Hematopoietic multipotent progenitor cell treated with erythropoietin and hydrocortisone succinate and interleukin-3 and kit ligand, for 6 days (in vitro differentiated cells): ENCODE results near the gene AGFG2.
A peak's percentile ranks its signal among the peaks of the same experiment; 100 is the strongest.
"Not testable (repeated sequence)": the region's sequence is repeated elsewhere in the genome, so short reads cannot be mapped to it uniquely, and the experiment has no call there.

ENCODE experiments used
- DNase-seq: peaks from one replicate; pipeline ENCODE4 v3.0.0-alpha.2; 2015

AGFG2 gene, protein sequence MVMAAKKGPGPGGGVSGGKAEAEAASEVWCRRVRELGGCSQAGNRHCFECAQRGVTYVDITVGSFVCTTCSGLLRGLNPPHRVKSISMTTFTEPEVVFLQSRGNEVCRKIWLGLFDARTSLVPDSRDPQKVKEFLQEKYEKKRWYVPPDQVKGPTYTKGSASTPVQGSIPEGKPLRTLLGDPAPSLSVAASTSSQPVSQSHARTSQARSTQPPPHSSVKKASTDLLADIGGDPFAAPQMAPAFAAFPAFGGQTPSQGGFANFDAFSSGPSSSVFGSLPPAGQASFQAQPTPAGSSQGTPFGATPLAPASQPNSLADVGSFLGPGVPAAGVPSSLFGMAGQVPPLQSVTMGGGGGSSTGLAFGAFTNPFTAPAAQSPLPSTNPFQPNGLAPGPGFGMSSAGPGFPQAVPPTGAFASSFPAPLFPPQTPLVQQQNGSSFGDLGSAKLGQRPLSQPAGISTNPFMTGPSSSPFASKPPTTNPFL

DNA sequence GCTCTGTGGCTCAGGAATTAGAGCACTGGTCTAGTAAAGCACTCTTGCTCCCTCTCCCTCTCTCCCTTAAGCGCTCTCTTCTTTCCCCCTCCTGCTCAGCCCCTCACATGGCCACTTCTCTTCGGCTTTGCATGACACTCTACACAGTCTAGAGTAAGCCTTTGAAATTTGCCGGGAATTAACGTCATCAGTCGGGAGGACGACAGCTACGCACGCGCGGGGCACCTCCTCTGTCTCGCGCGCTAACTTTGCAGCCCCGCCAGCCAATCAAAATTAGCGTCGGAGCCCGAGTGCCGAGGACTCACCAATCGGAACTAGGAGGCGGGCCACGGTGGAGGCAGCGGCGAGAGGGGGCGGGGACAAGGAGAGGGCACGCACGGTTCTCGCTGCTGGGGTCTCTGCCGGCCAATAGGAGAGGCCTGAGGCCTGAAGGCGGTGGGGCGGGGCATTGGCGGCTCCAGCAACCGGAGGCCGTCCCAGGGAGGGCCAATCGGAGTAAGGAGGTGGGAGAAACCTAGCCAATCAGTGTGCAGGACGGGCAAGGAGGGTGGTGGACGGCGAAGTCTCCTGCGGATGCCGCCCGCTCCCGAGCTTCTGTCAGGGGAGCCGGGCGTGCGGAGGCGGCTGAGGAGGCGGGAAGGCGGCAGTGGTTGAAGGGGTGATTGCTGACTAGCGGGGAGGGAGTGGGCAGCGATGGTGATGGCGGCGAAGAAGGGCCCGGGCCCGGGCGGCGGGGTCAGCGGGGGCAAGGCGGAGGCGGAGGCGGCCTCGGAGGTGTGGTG is at the start of gene AGFG2:
TSS of gene AGFG2 (plus strand) at position 550 of the 782 bp plus-strand sequence. CDS start at position 694, 144 bp downstream.
- peak; percentile 100 for DNase-seq

DNA sequence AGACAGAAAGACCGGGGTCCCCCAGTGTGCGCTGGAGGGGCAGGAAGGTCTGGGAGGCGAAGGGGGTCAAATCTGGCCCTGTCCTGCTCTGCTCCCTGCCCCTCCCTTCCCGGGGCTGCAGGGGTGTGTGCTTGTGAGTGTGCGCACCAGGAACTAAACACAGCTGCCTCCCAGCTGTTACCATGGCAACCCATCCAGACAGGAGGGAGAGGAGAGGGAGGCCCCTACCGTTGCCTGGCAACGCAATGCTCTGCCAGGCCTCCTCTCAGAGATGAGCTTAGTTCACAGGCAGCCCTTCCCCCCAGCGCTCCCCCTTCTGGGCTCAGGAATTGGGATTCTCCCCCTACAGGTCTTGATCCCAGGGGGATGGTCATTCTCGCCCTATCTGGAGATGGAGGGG is 49.2 kb upstream of the AGFG2 start:
- DNase-seq = peak; percentile 91

- DNase-seq = no peak
Observed at GRCh38 chr7:100490483-100491191, 48.4 kb upstream of the AGFG2 start.

DNA sequence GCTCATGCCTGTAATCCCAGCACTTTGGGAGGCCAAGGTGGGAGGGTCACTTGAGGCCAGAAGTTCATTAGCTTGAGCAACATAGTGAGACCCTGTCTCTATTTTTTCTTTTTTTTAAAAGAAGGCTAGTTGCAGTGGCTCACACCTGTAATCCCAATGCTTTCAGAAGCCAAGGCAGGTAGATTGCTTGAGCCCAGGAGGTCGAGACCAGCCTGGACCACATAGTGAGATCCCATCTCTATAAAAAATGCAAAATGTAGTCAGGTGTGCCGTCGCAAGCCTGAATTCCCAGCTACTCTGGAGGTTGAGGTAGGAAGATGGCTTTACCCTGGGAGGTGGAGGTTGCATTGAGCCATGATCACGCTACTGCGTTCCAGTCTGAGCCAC is 47.8 kb upstream of the AGFG2 start:
- DNase-seq = no peak

DNA sequence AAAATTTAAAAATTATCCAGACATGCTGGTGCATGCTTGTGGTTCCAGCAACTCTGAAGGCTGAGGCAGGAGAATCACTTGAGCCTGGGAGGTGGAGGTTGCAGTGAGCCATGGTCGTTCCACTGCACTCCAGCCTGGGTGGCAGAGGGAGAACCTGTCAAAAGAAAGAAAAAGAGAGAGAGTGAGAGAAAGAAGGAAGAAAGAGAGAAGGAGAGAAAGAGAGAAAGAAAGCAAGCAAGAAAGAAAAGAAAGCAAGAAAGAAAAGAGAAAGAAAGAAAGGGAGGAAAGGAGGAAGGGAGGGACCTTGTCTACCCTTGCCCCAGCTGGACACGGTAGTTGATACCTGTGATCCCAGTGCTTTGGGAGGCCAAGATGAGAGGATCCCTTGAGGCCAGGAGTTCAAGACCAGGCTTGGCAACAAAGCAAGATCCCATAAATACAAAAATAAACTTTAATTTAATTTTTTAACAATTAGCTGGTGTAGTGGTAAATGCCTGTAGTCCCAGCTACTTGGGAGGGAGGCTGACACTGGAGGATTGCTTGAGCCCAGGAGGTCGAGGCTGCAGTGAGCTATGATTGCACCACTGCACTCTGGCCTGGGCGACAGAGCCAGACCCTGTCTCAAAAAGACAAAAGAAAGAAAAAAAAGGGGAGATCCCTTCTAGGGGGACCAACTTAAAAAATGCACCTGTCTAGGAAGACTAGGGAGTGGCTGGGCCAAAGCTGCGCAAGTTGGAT is 46.1 kb upstream of the AGFG2 start:
- no peak for DNase-seq

DNA sequence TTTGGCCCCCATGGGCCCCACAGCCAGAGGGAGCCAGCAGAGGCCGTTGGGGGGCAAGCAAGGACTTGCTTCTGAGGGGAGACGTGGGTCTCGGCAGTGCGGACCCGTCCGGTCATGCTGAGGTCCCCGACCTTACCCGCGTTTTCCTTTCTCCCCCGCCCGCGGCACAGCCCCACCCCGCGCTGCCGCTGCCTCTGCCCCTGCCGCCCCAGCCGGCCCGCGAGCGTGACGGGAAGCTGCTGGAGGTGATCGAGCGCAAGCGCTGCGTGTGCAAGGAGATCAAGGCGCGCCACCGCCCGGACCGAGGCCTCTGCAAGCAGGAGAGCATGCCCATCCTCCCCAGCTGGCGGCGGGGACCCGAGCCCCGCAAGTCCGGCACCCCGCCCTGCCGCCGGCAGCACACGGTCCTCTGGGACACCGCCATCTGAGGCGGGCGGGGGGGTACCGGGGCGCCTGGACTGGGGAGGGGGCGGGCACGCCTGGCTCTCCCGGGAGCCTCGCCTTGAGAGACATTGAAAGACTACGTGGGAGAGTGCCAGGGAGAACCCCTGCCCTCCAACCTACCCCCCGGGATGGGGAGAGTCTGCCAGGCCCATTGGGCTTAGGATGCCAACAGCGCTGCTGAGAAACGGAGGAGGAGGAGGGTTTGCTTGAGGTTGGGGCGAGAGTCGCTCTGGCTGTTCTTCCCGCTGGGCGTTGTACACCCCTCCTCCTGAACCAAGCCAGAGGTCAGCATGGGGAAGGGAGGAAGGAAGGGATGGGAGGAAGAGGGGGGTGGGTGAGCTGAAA is 45.3 kb upstream of the AGFG2 start:
- peak; percentile 75 for DNase-seq

GRCh38 chr7:100496509-100496908 is 42.5 kb upstream of the AGFG2 start:
- no peak for DNase-seq

DNA sequence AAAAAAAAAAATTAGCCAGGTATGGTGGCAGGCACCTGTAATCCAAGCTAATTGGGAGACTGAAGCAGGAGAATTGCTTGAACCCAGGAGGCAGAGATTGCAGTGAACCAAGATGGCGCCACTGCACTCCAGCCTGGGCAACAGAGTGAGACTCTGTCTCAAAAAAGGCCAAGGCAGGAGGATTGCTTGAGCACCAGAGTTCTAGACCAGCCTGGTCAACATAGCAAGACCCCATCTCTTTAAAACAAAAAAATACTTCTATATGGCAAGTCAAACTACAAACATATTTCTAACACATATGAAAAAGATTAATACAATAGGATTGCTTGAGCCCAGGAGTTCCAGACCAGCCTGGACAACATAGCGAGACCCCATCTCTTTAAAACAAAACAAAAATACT is 38.3 kb upstream of the AGFG2 start:
- not testable (repeated sequence) for DNase-seq

DNA sequence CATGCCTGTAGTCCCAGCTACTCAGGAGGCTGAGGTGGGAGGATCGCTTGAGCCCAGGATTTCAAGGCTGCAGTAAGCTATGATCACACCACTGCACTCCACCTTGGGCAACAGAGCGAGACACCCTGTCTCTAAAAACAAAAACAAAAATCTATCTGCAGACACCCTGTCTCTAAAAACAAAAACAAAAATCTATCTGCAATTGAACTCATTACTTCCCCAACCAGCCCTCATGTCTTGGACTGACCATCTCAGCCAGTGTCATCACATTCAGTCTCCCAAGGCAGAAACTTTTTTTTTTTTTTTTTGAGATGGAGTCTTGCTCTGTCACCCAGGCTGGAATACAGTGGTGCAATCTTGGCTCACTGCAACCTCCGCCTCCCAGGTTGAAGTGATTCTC is 35.0 kb upstream of the AGFG2 start:
- DNase-seq = not testable (repeated sequence)

GRCh38 chr7:100504887-100505611 is 34.0 kb upstream of the AGFG2 start:
- DNase-seq = no peak

GRCh38 chr7:100506356-100506923 is 32.6 kb upstream of the AGFG2 start:
- peak; percentile 66 for DNase-seq

DNA sequence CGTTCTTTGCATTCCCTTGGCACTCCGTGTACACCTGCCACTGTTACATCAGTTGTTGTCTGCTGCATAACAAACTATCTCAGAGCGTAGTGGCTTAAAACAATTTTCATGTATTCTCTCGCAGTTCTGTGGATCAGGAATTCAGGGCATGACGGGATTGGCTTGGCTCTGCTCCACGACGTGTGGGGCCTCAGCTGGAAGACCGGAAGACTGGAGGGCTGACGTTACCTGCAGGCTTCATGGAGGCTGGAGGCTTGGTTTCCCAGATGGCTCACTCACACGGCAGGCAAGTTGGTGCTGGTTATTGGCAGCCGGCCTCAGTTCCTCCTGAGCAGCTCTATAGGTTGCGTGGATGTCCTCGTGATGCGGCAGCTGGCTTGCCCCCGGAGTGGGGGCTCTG is 29.8 kb upstream of the AGFG2 start:
- DNase-seq = no peak

- DNase-seq = peak; percentile 98
Observed at GRCh38 chr7:100510437-100511239, 28.4 kb upstream of the AGFG2 start.

DNA sequence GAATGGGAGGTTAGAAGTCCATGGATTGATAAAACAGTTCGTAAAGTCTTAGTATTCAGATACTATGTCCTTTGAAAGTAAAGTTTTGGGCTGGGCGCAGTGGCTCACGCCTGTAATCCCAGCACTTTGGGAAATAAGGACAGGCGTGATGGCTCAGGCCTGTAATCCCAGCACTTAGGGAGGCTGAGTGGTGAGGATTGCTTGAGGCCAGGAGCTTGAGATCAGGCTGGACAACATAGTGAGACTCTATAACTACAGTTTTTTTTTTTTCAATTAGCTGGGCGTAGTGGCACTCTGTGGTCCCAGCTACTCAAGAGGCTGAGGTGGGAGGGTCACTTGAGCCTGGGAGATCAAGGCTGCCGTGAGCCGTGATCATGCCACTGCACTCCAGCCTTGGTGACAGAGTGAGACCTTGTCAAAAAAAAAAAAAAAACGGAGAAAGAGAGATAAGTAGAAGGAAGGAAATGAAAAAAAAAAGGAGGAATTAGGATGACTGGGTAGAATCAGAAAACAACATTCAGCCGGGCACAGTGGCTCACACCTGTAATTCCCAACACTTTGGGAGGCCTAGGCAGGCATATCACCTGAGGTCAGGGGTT is 25.7 kb upstream of the AGFG2 start:
- peak; percentile 62 for DNase-seq

GRCh38 chr7:100515072-100515532 is 23.9 kb upstream of the AGFG2 start:
- DNase-seq = no peak

DNA sequence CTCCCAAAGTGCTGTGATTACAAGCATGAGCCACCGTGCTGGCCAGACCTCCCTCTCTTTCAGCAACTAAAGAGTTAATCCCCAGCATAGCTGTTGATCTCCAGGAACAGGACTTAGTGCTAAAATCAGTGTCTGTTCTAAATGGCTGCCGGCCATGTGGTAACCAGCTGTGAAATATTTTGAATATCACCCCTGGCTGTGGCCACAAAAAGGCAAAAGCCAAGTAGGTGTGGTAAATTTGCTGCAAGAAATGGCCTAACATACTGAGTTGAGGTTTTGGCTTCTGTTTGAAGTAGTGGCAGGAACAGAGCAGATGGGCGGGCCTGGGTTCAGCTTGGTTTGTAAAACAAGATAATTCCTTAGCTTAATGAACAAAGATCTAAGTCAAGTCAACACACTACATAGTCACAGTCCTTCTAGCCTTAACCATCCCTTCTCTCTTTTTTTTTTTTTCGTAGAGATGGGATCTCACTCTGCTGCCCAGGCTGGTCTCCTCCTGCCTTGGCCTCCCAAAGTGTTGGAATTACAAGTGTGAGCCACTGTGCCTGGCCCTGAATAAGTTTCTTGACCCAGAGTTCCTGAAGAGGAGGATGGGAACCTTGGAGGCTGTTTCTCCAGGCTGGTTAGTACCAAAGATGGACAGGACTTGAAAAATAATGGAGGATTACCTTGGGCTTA is 22.7 kb upstream of the AGFG2 start:
- peak; percentile 96 for DNase-seq

- no peak for DNase-seq
Observed at GRCh38 chr7:100517305-100517704, 21.7 kb upstream of the AGFG2 start.

- no peak for DNase-seq
Observed at GRCh38 chr7:100519580-100519979, 19.4 kb upstream of the AGFG2 start.

GRCh38 chr7:100520138-100520537 is 18.9 kb upstream of the AGFG2 start:
- no peak for DNase-seq
